Measurements from ENCODE around the gene XPNPEP1.

XPNPEP1 gene

DNA sequence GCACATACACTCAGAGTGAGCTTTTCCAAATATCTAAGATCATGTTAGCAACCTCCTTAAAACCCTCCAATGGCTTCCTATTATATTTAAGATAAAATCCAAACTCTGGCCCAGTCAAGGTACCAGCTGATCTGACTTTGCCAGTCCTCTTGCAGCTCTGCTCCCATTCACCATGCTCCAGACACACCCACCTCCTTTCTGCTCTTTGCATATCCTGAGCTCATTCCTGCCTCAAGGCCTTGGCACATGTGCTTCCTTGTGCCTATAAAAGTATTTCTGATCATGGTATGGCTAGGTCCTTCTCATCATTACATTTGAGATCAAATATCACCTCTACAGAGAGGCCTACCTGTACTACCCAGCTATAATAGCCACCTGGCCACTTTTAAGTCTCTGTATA is 27.5 kb downstream of the XPNPEP1 start:
- Histone ChIP-seq H3K9me2 (replicated peaks; ENCODE audit: insufficient read depth, low read length) (no peaks in the 10 kb centered on the region), H3K9me3 (ENCODE audit: insufficient read depth, low read length) (no peaks in the 10 kb centered on the region), H3K4me3 (ENCODE audit: insufficient read depth, low read length, poor library complexity, severe bottlenecking) (no peak overlapping the region), H2AFZ (ENCODE audit: low read depth, low read length, severe bottlenecking) (no peak overlapping the region), H4K20me1 (ENCODE audit: low read depth, low read length) (no peaks in the 10 kb centered on the region), H3K27ac (ENCODE audit: low read depth, low read length) (no peak overlapping the region), H3K9ac (ENCODE audit: low read length) (no peak overlapping the region), H3K4me2 (ENCODE audit: low read depth, low read length, poor library complexity, severe bottlenecking) (no peak overlapping the region), H3K79me2 (ENCODE audit: insufficient read depth, low read length) (peaks cover 60% of the 10 kb centered on the region), H3K36me3 (ENCODE audit: low read length) (peaks cover 12% of the 10 kb centered on the region; the same call in 1 of the 2 replicates), H3F3A (ENCODE audit: insufficient read depth) (no peaks in the 10 kb centered on the region), H3K27me3 (ENCODE audit: low read length) (no peaks in the 10 kb centered on the region)
- TF ChIP-seq, protein P1, sequence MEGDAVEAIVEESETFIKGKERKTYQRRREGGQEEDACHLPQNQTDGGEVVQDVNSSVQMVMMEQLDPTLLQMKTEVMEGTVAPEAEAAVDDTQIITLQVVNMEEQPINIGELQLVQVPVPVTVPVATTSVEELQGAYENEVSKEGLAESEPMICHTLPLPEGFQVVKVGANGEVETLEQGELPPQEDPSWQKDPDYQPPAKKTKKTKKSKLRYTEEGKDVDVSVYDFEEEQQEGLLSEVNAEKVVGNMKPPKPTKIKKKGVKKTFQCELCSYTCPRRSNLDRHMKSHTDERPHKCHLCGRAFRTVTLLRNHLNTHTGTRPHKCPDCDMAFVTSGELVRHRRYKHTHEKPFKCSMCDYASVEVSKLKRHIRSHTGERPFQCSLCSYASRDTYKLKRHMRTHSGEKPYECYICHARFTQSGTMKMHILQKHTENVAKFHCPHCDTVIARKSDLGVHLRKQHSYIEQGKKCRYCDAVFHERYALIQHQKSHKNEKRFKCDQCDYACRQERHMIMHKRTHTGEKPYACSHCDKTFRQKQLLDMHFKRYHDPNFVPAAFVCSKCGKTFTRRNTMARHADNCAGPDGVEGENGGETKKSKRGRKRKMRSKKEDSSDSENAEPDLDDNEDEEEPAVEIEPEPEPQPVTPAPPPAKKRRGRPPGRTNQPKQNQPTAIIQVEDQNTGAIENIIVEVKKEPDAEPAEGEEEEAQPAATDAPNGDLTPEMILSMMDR (IDR thresholded peaks at IDR 0.05; ENCODE audit: insufficient read depth, low read length, poor library complexity, severe bottlenecking) = no peak
- TF ChIP-seq EZH2phosphoT487 (conservative IDR thresholded peaks at IDR 0.05; ENCODE audit: low read length) = no peak

DNA sequence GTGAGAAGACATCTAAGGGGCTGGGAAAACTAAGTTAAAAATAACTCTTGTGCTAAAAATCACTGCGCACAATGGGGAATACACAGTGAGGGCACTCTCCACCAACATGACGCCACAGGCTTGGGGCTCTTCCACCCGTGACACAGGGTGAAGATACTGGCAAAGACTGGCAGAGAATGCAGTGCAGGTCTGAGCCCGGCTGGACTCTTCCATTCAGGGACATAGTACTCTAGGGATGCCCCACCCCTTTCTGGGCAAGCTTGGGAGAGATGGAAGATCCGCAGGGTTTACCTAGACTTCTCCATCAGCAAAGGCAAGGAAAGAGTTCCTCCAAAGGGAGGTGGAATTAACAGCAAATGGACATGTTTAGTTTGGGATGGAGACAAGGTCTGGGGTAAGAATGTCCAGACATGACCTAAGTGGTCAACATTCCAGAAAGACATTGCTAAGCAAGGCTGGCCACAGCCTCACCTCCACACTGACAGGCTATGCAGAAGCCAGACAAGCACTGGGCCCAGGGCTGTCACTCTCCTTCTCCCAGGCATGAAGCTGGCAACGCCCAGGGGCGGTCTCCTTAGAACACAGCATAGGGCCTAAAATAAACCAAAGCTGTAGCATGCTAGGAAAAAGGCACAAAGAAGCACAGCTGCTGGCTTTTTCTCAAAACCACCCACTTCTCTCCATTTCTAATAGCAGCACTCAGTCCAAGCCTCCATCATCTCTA is 28.1 kb downstream of the XPNPEP1 start:
- no peak overlapping the region for H3K4me2 ChIP-seq (ENCODE audit: low read depth, low read length, poor library complexity, severe bottlenecking)
- no peak overlapping the region for H3K4me3 ChIP-seq (ENCODE audit: insufficient read depth, low read length, poor library complexity, severe bottlenecking)
- no peak overlapping the region for H3K9ac ChIP-seq (ENCODE audit: low read length)
- H3K9me3 ChIP-seq (ENCODE audit: insufficient read depth, low read length) = no peaks in the 10 kb centered on the region
- H2AFZ ChIP-seq (ENCODE audit: low read depth, low read length, severe bottlenecking) = no peak overlapping the region
- TF ChIP-seq, protein P1 (IDR thresholded peaks at IDR 0.05; ENCODE audit: insufficient read depth, low read length, poor library complexity, severe bottlenecking) = no peak
- no peak for TF ChIP-seq EZH2phosphoT487 (conservative IDR thresholded peaks at IDR 0.05; ENCODE audit: low read length)
- H4K20me1 ChIP-seq (ENCODE audit: low read depth, low read length) = no peaks in the 10 kb centered on the region
- H3K79me2 ChIP-seq (ENCODE audit: insufficient read depth, low read length) = peaks cover 56% of the 10 kb centered on the region
- no peak overlapping the region for H3K27ac ChIP-seq (ENCODE audit: low read depth, low read length)
- no peaks in the 10 kb centered on the region for H3K9me2 ChIP-seq (replicated peaks; ENCODE audit: insufficient read depth, low read length)
- no peaks in the 10 kb centered on the region for H3K27me3 ChIP-seq (ENCODE audit: low read length)
- no peaks in the 10 kb centered on the region for H3F3A ChIP-seq (ENCODE audit: insufficient read depth)
- peaks cover 12% of the 10 kb centered on the region; the same call in 1 of the 2 replicates for H3K36me3 ChIP-seq (ENCODE audit: low read length)

DNA sequence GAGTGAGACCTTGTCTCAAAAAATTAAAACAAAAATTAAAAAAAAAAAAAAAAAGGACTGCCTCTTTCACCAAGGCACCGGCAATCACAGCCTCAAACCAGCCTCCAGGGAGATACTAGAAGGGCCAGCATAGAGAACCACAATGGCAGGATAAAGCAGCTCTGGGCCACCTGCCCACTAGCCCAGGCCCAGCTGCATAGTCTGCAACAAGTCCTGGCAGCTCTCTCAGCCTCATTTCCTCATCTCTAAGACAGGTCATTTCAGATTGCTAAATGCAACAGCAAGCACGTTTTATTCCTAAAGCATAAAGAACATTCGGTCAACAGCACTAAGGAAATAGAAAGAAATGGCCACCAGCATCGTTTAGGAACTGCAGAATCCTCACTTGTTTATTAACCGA is 28.8 kb downstream of the XPNPEP1 start:
- Histone ChIP-seq H2AFZ (ENCODE audit: low read depth, low read length, severe bottlenecking) (no peak overlapping the region), H3K4me3 (ENCODE audit: insufficient read depth, low read length, poor library complexity, severe bottlenecking) (no peak overlapping the region), H3K4me2 (ENCODE audit: low read depth, low read length, poor library complexity, severe bottlenecking) (no peak overlapping the region), H3K27me3 (ENCODE audit: low read length) (no peaks in the 10 kb centered on the region), H3F3A (ENCODE audit: insufficient read depth) (no peaks in the 10 kb centered on the region), H3K27ac (ENCODE audit: low read depth, low read length) (no peak overlapping the region; the same call in 1 of the 2 replicates), H4K20me1 (ENCODE audit: low read depth, low read length) (no peaks in the 10 kb centered on the region), H3K9me3 (ENCODE audit: insufficient read depth, low read length) (no peaks in the 10 kb centered on the region), H3K79me2 (ENCODE audit: insufficient read depth, low read length) (peaks cover 49% of the 10 kb centered on the region), H3K36me3 (ENCODE audit: low read length) (peaks cover 12% of the 10 kb centered on the region; the same call in 1 of the 2 replicates), H3K9me2 (replicated peaks; ENCODE audit: insufficient read depth, low read length) (no peaks in the 10 kb centered on the region), H3K9ac (ENCODE audit: low read length) (no peak overlapping the region)
- TF ChIP-seq, protein P1 (IDR thresholded peaks at IDR 0.05; ENCODE audit: insufficient read depth, low read length, poor library complexity, severe bottlenecking) = no peak
- TF ChIP-seq EZH2phosphoT487 (conservative IDR thresholded peaks at IDR 0.05; ENCODE audit: low read length) = no peak

Measured in SU-DHL-6 (cell line).